HepG2 (cell line): ENCODE results near the gene CYP4F12.

Experiments
- ARNT ChIP-seq: fragments of 450-650 bp; IDR thresholded peaks from 2 replicates; pipeline ENCODE4 v1.6.1; 2017
- KLF9 ChIP-seq: IDR thresholded peaks from 2 replicates; pipeline ENCODE4 v1.6.1; 2016; ENCODE audit warnings: low read depth
- TRIM24 ChIP-seq: sonication (generic); formaldehyde crosslinking; IDR thresholded peaks from 2 replicates; pipeline ENCODE4 v1.8.0; 2022; ENCODE audit warnings: mild to moderate bottlenecking, missing genetic modification reagents
- ZNF512 ChIP-seq: sonication (generic); formaldehyde crosslinking; IDR thresholded peaks from 2 replicates; pipeline ENCODE4 v1.4.0; 2020; ENCODE audit warnings: mild to moderate bottlenecking, missing genetic modification reagents
- ZNF557 ChIP-seq: sonication (generic); formaldehyde crosslinking; IDR thresholded peaks from 2 replicates; pipeline ENCODE4 v1.4.0; 2020; ENCODE audit warnings: missing genetic modification reagents
- ZNF672 ChIP-seq: sonication (generic); formaldehyde crosslinking; IDR thresholded peaks from 2 replicates; pipeline ENCODE4 v1.8.1; 2022; ENCODE audit warnings: missing genetic modification reagents

- TF ChIP-seq ZNF672 (CRISPR knock-in tag) (no peak), ARNT (no peak), TRIM24 (CRISPR knock-in tag) (no peak), ZNF512 (CRISPR knock-in tag) (no peak), KLF9 (CRISPR knock-in tag) (no peak), ZNF557 (CRISPR knock-in tag) (no peak)
These were observed 2.7 kb downstream of the CYP4F12 start for GRCh38 chr19:15675560-15675959.
